Transverse colon (tissue), 3 donors: ENCODE results near the gene COL1A1.

Source experiments
- EP300 ChIP-seq: sonication (generic); formaldehyde crosslinking; IDR thresholded peaks from one replicate; pipeline ENCODE4 v1.6.1; 2017; ENCODE audit warnings: antibody characterized with exemption, low read depth
- POLR2A ChIP-seq: fragments of 450-650 bp; IDR thresholded peaks from one replicate; pipeline ENCODE4 v1.6.1; 2016; ENCODE audit warnings: antibody characterized with exemption, mild to moderate bottlenecking, moderate library complexity
- POLR2AphosphoS5 ChIP-seq, 3 donors: sonication (generic); formaldehyde crosslinking; IDR thresholded peaks; one replicate each; pipeline ENCODE4 v1.6.1; 2016; ENCODE audit warnings: antibody characterized with exemption in 3 of 3

GRCh38 chr17:50172936-50173334 lies 28.5 kb downstream of the COL1A1 start:
- TF ChIP-seq POLR2A (no peak), EP300 (no peak), POLR2AphosphoS5 (IDR thresholded peaks at IDR 0.05) (no peak)
